Heart left ventricle (tissue), 16 donors: ENCODE data around the gene UQCR11. TPM values are rescaled to one million over a fixed set of nuclear protein-coding genes. Genes with fewer than 3 reads are reported as not detected.

Experiments
- ATAC-seq, 4 donors: fragments of 200-7000 bp; cut with Tn5 transposase; one replicate each; pipeline ENCODE4 v1.9.1; 2020 to 2022; ENCODE audit warnings: moderate library complexity in 4 of 4, mild to moderate bottlenecking in 3 of 4, moderate number of reproducible peaks in 1 of 4
- DNase-seq, 5 donors: peaks; one replicate each; pipeline ENCODE4 v3.0.0-alpha.2; 2020
- H3K27ac ChIP-seq, 12 donors: fragments of 200-600 bp; sonication (generic) in 4 of 12; one replicate each; pipeline versions ENCODE4 v1.5.0 to v1.8.0; 2016 to 2022; ENCODE audit warnings: mild to moderate bottlenecking in 2 of 12
- H3K27me3 ChIP-seq, 9 donors: fragments of 200-600 bp; sonication (generic) in 2 of 9; one replicate each; pipeline versions ENCODE4 v1.5.1 to v1.8.0; 2016 to 2022; ENCODE audit warnings: mild to moderate bottlenecking in 3 of 9
- H3K36me3 ChIP-seq, 9 donors: fragments of 200-600 bp; sonication (generic) in 2 of 9; one replicate each; pipeline versions ENCODE4 v1.5.0 to v1.8.0; 2018 to 2022; ENCODE audit warnings: mild to moderate bottlenecking in 2 of 9
- H3K4me1 ChIP-seq, 12 donors: fragments of 200-600 bp; sonication (generic) in 4 of 12; one replicate each; pipeline versions ENCODE4 v1.5.0 to v1.8.0; 2016 to 2022; ENCODE audit warnings: mild to moderate bottlenecking in 3 of 12
- H3K4me3 ChIP-seq, 12 donors: fragments of 200-600 bp; sonication (generic) in 4 of 12; one replicate each; pipeline versions ENCODE4 v1.5.0 to v1.8.0; 2017 to 2022; ENCODE audit warnings: mild to moderate bottlenecking in 9 of 12, moderate library complexity in 4 of 12
- H3K9me3 ChIP-seq, 12 donors: fragments of 200-600 bp; sonication (generic) in 4 of 12; one replicate each; pipeline versions ENCODE4 v1.5.0 to v1.8.0; 2016 to 2022; ENCODE audit warnings: mild to moderate bottlenecking in 1 of 12
- CTCF ChIP-seq, 12 donors: fragments of 200-600 bp; sonication (generic) in 4 of 12; IDR thresholded peaks; one replicate each; pipeline versions ENCODE4 v1.5.0 to v1.8.0; 2018 to 2022; ENCODE audit warnings: antibody characterized with exemption in 12 of 12, mild to moderate bottlenecking in 5 of 12
- POLR2A ChIP-seq, 2 donors: fragments of 450-650 bp; IDR thresholded peaks; one replicate each; pipeline ENCODE4 v1.6.1; 2017; ENCODE audit warnings: antibody characterized with exemption in 2 of 2, mild to moderate bottlenecking in 2 of 2, moderate library complexity in 2 of 2
- WGBS, 4 donors: extraction: QIAGEN DNeasy Blood & Tissue Kit in 2 of 4; methylation state at CpG; one replicate each; pipeline versions ENCODE4 v1.1.5 to v1.1.7; 2013 to 2018; 5-methylcytosine and 5-hydroxymethylcytosine counted together
- intact Hi-C, 10 donors: fragments of 100-400 bp; cut with DNase I; formaldehyde crosslinking; loops; one replicate each; pipeline versions ENCODE4 v1.11.1 to v1.14.2; 2022
- polyA plus RNA-seq, 2 donors: library from polyadenylated mRNA; stranded (reverse); fragments of 200-250 nt; gene quantifications; one replicate each; pipeline ENCODE4 v1.2.3, GENCODE V29; 2013
- total RNA-seq, 9 donors: library from RNA; depleted of rRNA in 2 of 9; stranded (reverse); fragments of >200 nt in 2 of 9; fragmentation: NEBNext Ultra II Directional in 3 of 9; extraction: Animal tissue kit (Norgen Biotek cat#: 25700) in 3 of 9; gene quantifications; one replicate each; pipeline versions ENCODE4 v1.1.0 to v1.2.4, GENCODE V29; 2016 to 2023
- donor health status: ischemic (EF 13 %, LVEDD 7.1; RV severe dilation, severe dysfunction).
- donor health status: healthy with polysubstance abuse.
- donor health status: DM: no; HTN: yes; CAD: no.
- donor health status: DM: no; HTN: no; CAD: no.
- donor health status: ischemic (EF 25% LVEDD 6.9; RV normal size, moderate dysfunction).
- donor health status: ischemic (EF 25% LVEDD 5.7; RV mildly dilated, moderate dysfunction).
- donor health status: healthy.
- donor health status: DM: yes; HTN: yes; CAD: no.
- donor health status: ischemic (EF 35%, LVEDD 5.7; RV mildly dilated, moderate dysfunction).
- donor health status: nonischemic (EF 11% LVEDD 7.7; RV severe dilation, severe dysfunction).
- donor health status: DM: yes; HTN: yes; CAD: no.
- donor health status: PGD.
- donor health status: ischemic (EF 29% LVEDD 5.4; RV normal size, mild dysfunction).
- donor health status: nonischemic (EF 23%, LVEDD 6.1; RV moderate dilation, normal function).

Gene UQCR11
- total and polyA plus RNA-seq, 11 donors = 170 to 982 (median 671) TPM

- TF ChIP-seq POLR2A (IDR thresholded peaks at IDR 0.05) (peak in 1 of 2 donors; percentile 56), CTCF (IDR thresholded peaks at IDR 0.05) (no peak)
- no peaks in the 10 kb centered on the region for H3K9me3 ChIP-seq
- peak within 1 kb of the TSS; percentile 71 to 99 (median 88) for H3K4me3 ChIP-seq
- H3K4me1 ChIP-seq = peaks cover 0 to 22% (median 12%) of the 10 kb centered on the region in 12 donors
- peak within 1 kb of the TSS; percentile 99 to 100 (median 100) for H3K27ac ChIP-seq
- ATAC-seq (peak; percentile 98 to 99 (median 99)), DNase-seq (peak; percentile 97 to 99 (median 98))
- H3K36me3 ChIP-seq = peaks cover 0 to 16% (median 3%) of the 10 kb centered on the region in 9 donors
- peaks cover 0 to 1% (median 0%) of the 10 kb centered on the region in 9 donors for H3K27me3 ChIP-seq
- WGBS, 4 donors = 1% methylated on average over 34 to 107 of the region's 107 CpGs
- intact Hi-C loops = loop anchor here in 8 of 10 donors (1.0 to 5.0 kb wide), 5 partner anchors 45 to 162 kb away; partner anchors contain the start of genes UQCR11 (in 8 of the 8), MEX3D (in 1 of the 8), PCSK4 (in 1 of the 8) and REEP6 (in 1 of the 8)
These were observed 47.4 kb upstream of the UQCR11 start, which contains the start of gene TCF3 for GRCh38 chr19:1652471-1653299. TSS of gene TCF3 (minus strand) at chr19:1652615. CDS start at chr19:1650248, 2,367 bp downstream.

- peaks cover 0 to 22% (median 12%) of the 10 kb centered on the region in 12 donors for H3K4me1 ChIP-seq
- 0 to 2% (median 1%) methylated on average over 15 to 101 of the region's 101 CpGs for WGBS, 4 donors
These were observed 46.5 kb upstream of the UQCR11 start for GRCh38 chr19:1651568-1652291.

More at GRCh38 chr19:1651568-1652291, 46.5 kb upstream of the UQCR11 start:
- Histone ChIP-seq H3K4me3 (peak overlapping the region; percentile 70 to 99 (median 88)), H3K36me3 (peaks cover 0 to 18% (median 3%) of the 10 kb centered on the region in 9 donors), H3K9me3 (no peaks in the 10 kb centered on the region), H3K27me3 (no peaks in the 10 kb centered on the region), H3K27ac (peak overlapping the region in 11 of 12 donors; percentile 59 to 88 (median 78))
- no peak for ATAC-seq
- DNase-seq = peak; percentile 43 to 69 (median 50)
- TF ChIP-seq POLR2A (IDR thresholded peaks at IDR 0.05) (no peak), CTCF (IDR thresholded peaks at IDR 0.05) (peak in 2 of 12 donors; percentile 4 to 17)
- intact Hi-C loops = loop anchor here in 8 of 10 donors (1.0 to 5.0 kb wide), 6 partner anchors 44 to 161 kb away; partner anchors contain the start of genes UQCR11 (in 7 of the 8), MEX3D (in 1 of the 8), PCSK4 (in 1 of the 8) and REEP6 (in 1 of the 8)
